Measurements from ENCODE around the gene GNG7. TPM values are rescaled to one million over a fixed set of nuclear protein-coding genes. Genes with fewer than 3 reads are reported as not detected.
A peak's percentile ranks its signal among the peaks of the same experiment; 100 is the strongest.

GNG7 gene
- total and polyA plus RNA-seq, 2 donors (not counting 3 experiments of a cell fraction or from before 2014, with no cell fraction given) = 0.29 to 0.84 TPM

DNA sequence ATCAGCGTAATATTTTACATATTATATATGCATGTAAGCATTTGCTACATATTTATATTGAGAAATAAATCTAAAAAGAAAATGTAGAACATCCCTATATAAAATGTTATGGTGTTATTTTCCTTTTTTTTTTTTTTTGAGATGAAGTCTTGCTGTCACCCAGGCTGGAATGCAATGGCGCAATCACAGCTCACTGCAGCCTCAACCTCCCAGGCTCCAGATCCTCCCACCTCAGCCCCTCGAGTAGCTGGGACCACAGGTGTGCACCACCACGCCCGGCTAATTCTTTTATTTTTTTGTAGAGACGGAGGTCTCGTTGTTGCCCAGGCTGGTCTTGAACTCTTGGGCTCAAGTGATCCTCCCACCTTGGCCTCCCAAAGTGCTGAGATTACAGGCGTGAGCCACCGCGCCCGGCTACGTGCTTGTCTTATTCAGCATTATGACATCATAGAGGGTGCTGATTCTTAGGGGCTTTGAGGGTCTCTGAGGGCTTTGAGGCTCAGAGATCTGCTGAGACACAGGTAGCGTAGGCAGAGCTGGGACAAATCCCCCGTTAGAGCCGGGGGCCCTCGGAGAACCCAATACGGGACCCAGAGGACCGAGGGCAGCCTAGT is 124.7 kb downstream of the GNG7 start:
- H3K9ac ChIP-seq (replicated peaks; ENCODE audit: extremely low read depth, insufficient read depth, low read length) = peak overlapping the region; percentile 68
- DNase-seq (ENCODE audit: low read depth, low spot score) (no peak), FAIRE-seq (no peak)
- no peaks in the 10 kb centered on the region for H4K20me1 ChIP-seq (replicated peaks; ENCODE audit: control insufficient read depth, extremely low read depth, insufficient read depth, low read length)
- peaks cover 22% of the 10 kb centered on the region for H3K4me1 ChIP-seq (ENCODE audit: control insufficient read depth, extremely low read depth, insufficient read depth, low read length)
- H3K79me2 ChIP-seq (ENCODE audit: control insufficient read depth, insufficient read depth, low read length) = no peaks in the 10 kb centered on the region
- TF ChIP-seq GATA2 (IDR thresholded peaks at IDR 0.05; ENCODE audit: insufficient read depth, insufficient read length, low read depth, low read length) = no peak
- TF ChIP-seq, protein P1, sequence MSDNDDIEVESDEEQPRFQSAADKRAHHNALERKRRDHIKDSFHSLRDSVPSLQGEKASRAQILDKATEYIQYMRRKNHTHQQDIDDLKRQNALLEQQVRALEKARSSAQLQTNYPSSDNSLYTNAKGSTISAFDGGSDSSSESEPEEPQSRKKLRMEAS (IDR thresholded peaks at IDR 0.05; ENCODE audit: insufficient read depth, insufficient read length) = no peak
- TF ChIP-seq EZH2 (IDR thresholded peaks at IDR 0.05; ENCODE audit: borderline replicate concordance, low read depth, low read length, severe bottlenecking) = no peak
- TF ChIP-seq JUN (IDR thresholded peaks at IDR 0.05; ENCODE audit: borderline replicate concordance, insufficient read depth, insufficient read length, low read depth) = no peak
- TF ChIP-seq POLR2A (IDR thresholded peaks at IDR 0.05; ENCODE audit: low read depth, low read length) = no peak
- TF ChIP-seq, protein P2, sequence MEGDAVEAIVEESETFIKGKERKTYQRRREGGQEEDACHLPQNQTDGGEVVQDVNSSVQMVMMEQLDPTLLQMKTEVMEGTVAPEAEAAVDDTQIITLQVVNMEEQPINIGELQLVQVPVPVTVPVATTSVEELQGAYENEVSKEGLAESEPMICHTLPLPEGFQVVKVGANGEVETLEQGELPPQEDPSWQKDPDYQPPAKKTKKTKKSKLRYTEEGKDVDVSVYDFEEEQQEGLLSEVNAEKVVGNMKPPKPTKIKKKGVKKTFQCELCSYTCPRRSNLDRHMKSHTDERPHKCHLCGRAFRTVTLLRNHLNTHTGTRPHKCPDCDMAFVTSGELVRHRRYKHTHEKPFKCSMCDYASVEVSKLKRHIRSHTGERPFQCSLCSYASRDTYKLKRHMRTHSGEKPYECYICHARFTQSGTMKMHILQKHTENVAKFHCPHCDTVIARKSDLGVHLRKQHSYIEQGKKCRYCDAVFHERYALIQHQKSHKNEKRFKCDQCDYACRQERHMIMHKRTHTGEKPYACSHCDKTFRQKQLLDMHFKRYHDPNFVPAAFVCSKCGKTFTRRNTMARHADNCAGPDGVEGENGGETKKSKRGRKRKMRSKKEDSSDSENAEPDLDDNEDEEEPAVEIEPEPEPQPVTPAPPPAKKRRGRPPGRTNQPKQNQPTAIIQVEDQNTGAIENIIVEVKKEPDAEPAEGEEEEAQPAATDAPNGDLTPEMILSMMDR (IDR thresholded peaks at IDR 0.05; ENCODE audit: extremely low read depth in 1 of 2, insufficient read depth in 1 of 2, low read depth in 1 of 2, low read length in 2 of 2) = no peak
- TF ChIP-seq MYC (IDR thresholded peaks at IDR 0.05; ENCODE audit: low read depth, low read length) = no peak
- no peak for TF ChIP-seq POLR2AphosphoS5 (IDR thresholded peaks at IDR 0.05; ENCODE audit: insufficient read depth, low read depth, low read length)
- no peak for TF ChIP-seq FOS (IDR thresholded peaks at IDR 0.05; ENCODE audit: borderline replicate concordance, insufficient read depth, low read length)
- no peaks in the 10 kb centered on the region for H3K36me3 ChIP-seq (ENCODE audit: control insufficient read depth in 2 of 2, extremely low read depth in 1 of 2, insufficient read depth in 2 of 2, low read length in 2 of 2)
- H3K4me2 ChIP-seq (ENCODE audit: insufficient read depth, low read length) = no peak overlapping the region
- H2AFZ ChIP-seq (ENCODE audit: low read depth, low read length) = no peak overlapping the region
- dilution Hi-C loops (cut with MboI; ENCODE audit: extremely low pct_ligation_motif_present, low sequenced_read_pairs) (no loop called here), intact Hi-C loops (cut with micrococcal nuclease) (loop anchor here (1.0 kb wide), 1 partner anchor 45 kb away; no protein-coding TSS in a partner anchor)
- H3K27me3 ChIP-seq (ENCODE audit: control insufficient read depth in 2 of 2, insufficient read depth in 2 of 2, low read length in 2 of 2) = no peaks in the 10 kb centered on the region
- H3K9me3 ChIP-seq (replicated peaks; ENCODE audit: control insufficient read depth, insufficient read depth, low read length) = no peaks in the 10 kb centered on the region
- no peak overlapping the region for H3K4me3 ChIP-seq (replicated peaks in 1 of 3; ENCODE audit: insufficient read depth in 1 of 3, low read depth in 1 of 3, low read length in 3 of 3)
- H3K9me1 ChIP-seq (replicated peaks; ENCODE audit: control insufficient read depth, extremely low read depth, insufficient read depth, low read length) = no peaks in the 10 kb centered on the region
- ChIA-PET CTCF (interaction anchor here (0.7 to 5.7 kb wide), 18 partner anchors 14 to 355 kb away, joined by 3 to 103 read pairs (median 14); partner anchors contain the start of gene GADD45B), POLR2A (interaction anchor here (1.2 to 4.5 kb wide), 5 partner anchors 24 to 101 kb away, joined by 4 to 165 read pairs (median 8); partner anchors contain the start of gene GADD45B)
- no TSS peak for BruUV-seq (replicated peaks)
- H3K27ac ChIP-seq (ENCODE audit: insufficient read depth, low read depth, low read length) = peak overlapping the region; percentile 93

All from endothelial cell of umbilical vein (primary cell).